OCI-LY1 (cell line): Measurements from ENCODE around the gene FYN.

ENCODE experiments used
- CTCF ChIP-seq: fragments of 200-600 bp; sonication (generic), shearing (Covaris generic); IDR thresholded peaks from 2 replicates; pipeline ENCODE4 v1.5.1; 2017; ENCODE audit warnings: mild to moderate bottlenecking, antibody characterized with exemption, low read length, moderate library complexity, mixed read lengths
- EZH2 ChIP-seq: fragments of 200-600 bp; sonication (generic), shearing (Covaris generic); IDR thresholded peaks from 2 replicates; pipeline ENCODE4 v1.8.0; 2017; ENCODE audit warnings: borderline replicate concordance, mixed run types, mild to moderate bottlenecking, antibody characterized with exemption, low read length, moderate library complexity, mixed read lengths

- TF ChIP-seq CTCF (no peak), EZH2 (no peak)
Observed at GRCh38 chr6:111648100-111648499, 225.2 kb downstream of the FYN start.
